Gastrocnemius medialis (tissue), 4 donors: ENCODE measurements around the gene OSTC. TPM values are rescaled to one million over a fixed set of nuclear protein-coding genes. Genes with fewer than 3 reads are reported as not detected.

Experiments
- ATAC-seq, 2 donors: fragments of 150-250 bp; one replicate each; pipeline ENCODE4 v1.9.1; 2016
- DNase-seq, 2 donors: peaks; one replicate each; pipeline ENCODE4 v3.0.0-alpha.2; 2019
- H3K27ac ChIP-seq, 4 donors: fragments of 200-600 bp; sonication (generic); 1 replicate in 1 of 4; 2 replicates in 3 of 4; pipeline ENCODE4 v1.5.1; 2016 to 2018; ENCODE audit warnings: mild to moderate bottlenecking in 2 of 4, moderate library complexity in 1 of 4
- H3K27me3 ChIP-seq, 3 donors: fragments of 200-600 bp; sonication (generic) in 2 of 3; 1 replicate in 1 of 3; 2 replicates in 2 of 3; pipeline versions ENCODE4 v1.5.1 to v1.6.0; 2016 to 2019; ENCODE audit warnings: mild to moderate bottlenecking in 1 of 3, moderate library complexity in 1 of 3
- H3K36me3 ChIP-seq, 2 donors: fragments of 200-600 bp; sonication (generic) in 1 of 2; one replicate each; pipeline ENCODE4 v1.5.1; 2017 to 2018
- H3K4me1 ChIP-seq, 2 donors: fragments of 200-600 bp; sonication (generic) in 1 of 2; one replicate each; pipeline ENCODE4 v1.5.1; 2016 to 2017; ENCODE audit warnings: mild to moderate bottlenecking in 2 of 2
- H3K4me3 ChIP-seq, 4 donors: fragments of 200-600 bp; sonication (generic) in 3 of 4; 1 replicate in 1 of 4; 2 replicates in 3 of 4; pipeline ENCODE4 v1.5.1; 2016 to 2019; ENCODE audit warnings: mild to moderate bottlenecking in 2 of 4
- H3K9me3 ChIP-seq, 3 donors: fragments of 200-600 bp; sonication (generic) in 2 of 3; 1 replicate in 1 of 3; 2 replicates in 2 of 3; pipeline ENCODE4 v1.5.1; 2016 to 2019
- POLR2A ChIP-seq, 2 donors: fragments of 450-650 bp; IDR thresholded peaks; one replicate each; pipeline ENCODE4 v1.6.1; 2017; ENCODE audit warnings: antibody characterized with exemption in 2 of 2, mild to moderate bottlenecking in 2 of 2, moderate library complexity in 2 of 2
- in situ Hi-C, 4 donors: fragments of 200-750 bp; cut with MboI; loops; one replicate each; pipeline versions ENCODE4 v1.15.0 to v1.8.0; 2017; ENCODE audit warnings: low sequenced_read_pairs in 4 of 4
- intact Hi-C: fragments of 100-400 bp; cut with DNase I; formaldehyde crosslinking; loops from one replicate; pipeline ENCODE4 v1.15.1; 2023; ENCODE audit warnings: low total_unique reads
- total RNA-seq, 4 donors: library from RNA; depleted of rRNA; stranded (reverse); fragments of >200 nt; gene quantifications; one replicate each; pipeline versions ENCODE4 v1.1.0 to v1.2.3, GENCODE V29; 2016
- TF ChIP-seq, protein P1 (sequence below), 5 experiments: fragments of 450-650 bp in 3 of 5; fragments of 200-600 bp in 2 of 5; sonication (generic) in 2 of 5; IDR thresholded peaks in 4 of 5; conservative IDR thresholded peaks in 1 of 5; 1 replicate in 4 of 5; 2 replicates in 1 of 5; pipeline ENCODE4 v1.5.1; 2016 to 2019; ENCODE audit warnings: antibody characterized with exemption in 5 of 5, mild to moderate bottlenecking in 3 of 5, moderate library complexity in 3 of 5

The OSTC gene
- total RNA-seq, 4 donors from 2014 or later: 15.5 to 25.0 (median 23.2) TPM

- peak overlapping the region; percentile 87 to 90 (median 88) for H3K27ac ChIP-seq
- H3K36me3 ChIP-seq: peaks cover 0 to 8% of the 10 kb centered on the region in 2 donors
- TF ChIP-seq POLR2A (IDR thresholded peaks at IDR 0.05): no peak
- TF ChIP-seq, protein P1, sequence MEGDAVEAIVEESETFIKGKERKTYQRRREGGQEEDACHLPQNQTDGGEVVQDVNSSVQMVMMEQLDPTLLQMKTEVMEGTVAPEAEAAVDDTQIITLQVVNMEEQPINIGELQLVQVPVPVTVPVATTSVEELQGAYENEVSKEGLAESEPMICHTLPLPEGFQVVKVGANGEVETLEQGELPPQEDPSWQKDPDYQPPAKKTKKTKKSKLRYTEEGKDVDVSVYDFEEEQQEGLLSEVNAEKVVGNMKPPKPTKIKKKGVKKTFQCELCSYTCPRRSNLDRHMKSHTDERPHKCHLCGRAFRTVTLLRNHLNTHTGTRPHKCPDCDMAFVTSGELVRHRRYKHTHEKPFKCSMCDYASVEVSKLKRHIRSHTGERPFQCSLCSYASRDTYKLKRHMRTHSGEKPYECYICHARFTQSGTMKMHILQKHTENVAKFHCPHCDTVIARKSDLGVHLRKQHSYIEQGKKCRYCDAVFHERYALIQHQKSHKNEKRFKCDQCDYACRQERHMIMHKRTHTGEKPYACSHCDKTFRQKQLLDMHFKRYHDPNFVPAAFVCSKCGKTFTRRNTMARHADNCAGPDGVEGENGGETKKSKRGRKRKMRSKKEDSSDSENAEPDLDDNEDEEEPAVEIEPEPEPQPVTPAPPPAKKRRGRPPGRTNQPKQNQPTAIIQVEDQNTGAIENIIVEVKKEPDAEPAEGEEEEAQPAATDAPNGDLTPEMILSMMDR (IDR thresholded peaks at IDR 0.05 in 4 of 5, conservative IDR thresholded peaks at IDR 0.05 in 1 of 5): no peak
- peak overlapping the region; percentile 73 to 95 (median 90) for H3K4me3 ChIP-seq
- DNase-seq (no peak), ATAC-seq (peak; percentile 1 to 3)
- peaks cover 14 to 21% of the 10 kb centered on the region in 2 donors for H3K4me1 ChIP-seq
- no peaks in the 10 kb centered on the region for H3K27me3 ChIP-seq
- in situ Hi-C loops (loop anchor here in 1 of 4 donors (25.0 kb wide), 1 partner anchor 886 kb away; no protein-coding TSS in a partner anchor), intact Hi-C loops (no loop called here)
- no peaks in the 10 kb centered on the region for H3K9me3 ChIP-seq
Measured at GRCh38 chr4:108651014-108651791, 804 bp downstream of the OSTC start.

DNA sequence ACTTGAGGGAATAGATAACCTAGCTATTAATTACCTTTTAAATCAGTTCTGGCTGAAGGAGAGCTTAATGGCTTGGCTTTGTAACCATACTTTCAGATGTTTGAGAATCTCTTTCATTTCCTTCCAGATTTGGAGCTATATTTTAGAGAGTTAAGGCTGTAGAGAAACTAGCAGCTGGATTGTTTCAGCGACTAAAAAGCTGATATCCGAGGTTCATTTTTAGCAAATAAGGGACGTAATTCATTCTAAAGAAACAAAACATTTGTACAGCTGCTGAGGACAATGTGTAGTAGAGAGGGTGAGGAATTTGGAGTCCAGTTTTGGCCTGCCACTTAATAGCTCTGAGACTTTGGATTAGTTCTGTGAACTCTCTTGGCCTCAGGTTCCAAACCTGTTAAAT, 12.2 kb downstream of the OSTC start:
- intact Hi-C loops: no loop called here
- H3K4me1 ChIP-seq: peaks cover 0 to 16% of the 10 kb centered on the region in 2 donors
- H3K36me3 ChIP-seq: peaks cover 0 to 39% of the 10 kb centered on the region in 2 donors
- TF ChIP-seq, protein P1 (IDR thresholded peaks at IDR 0.05 in 4 of 5, conservative IDR thresholded peaks at IDR 0.05 in 1 of 5): no peak
- TF ChIP-seq POLR2A (IDR thresholded peaks at IDR 0.05): no peak
- ATAC-seq (no peak), DNase-seq (no peak)
- H3K9me3 ChIP-seq: no peaks in the 10 kb centered on the region
- H3K4me3 ChIP-seq: no peak overlapping the region
- in situ Hi-C loops: loop anchor here in 1 of 4 donors (25.0 kb wide), 1 partner anchor 875 kb away; no protein-coding TSS in a partner anchor
- no peak overlapping the region for H3K27ac ChIP-seq
- H3K27me3 ChIP-seq: no peaks in the 10 kb centered on the region

DNA sequence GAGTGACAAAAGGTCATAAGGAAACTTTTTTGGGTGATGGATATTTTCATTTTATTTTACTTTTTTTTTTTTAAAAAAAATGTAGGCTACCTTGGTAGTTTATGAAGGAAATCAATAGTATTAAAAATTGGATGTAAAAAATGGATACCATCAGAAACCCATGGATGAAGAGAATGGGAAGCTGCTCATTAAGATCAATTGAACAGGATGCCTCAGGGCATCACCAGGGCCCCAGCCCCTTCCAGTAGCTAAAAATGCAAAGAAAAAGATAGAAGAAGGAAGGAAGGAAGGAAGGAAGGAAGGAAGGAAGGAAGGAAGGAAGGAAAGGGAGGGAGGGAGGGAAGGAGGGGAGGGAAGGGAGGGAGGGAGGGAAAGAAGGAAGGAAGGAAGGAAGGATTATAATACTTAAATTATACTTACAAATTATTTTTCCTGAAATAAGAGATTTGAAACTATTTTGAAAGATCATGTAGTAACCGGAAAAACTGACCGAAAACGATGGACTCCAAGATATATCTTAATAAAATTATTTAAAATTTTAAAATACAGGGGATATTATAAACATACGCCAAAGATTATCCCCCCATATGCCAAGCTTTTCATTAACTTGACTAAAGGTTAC, 24.1 kb downstream of the OSTC start:
- peaks cover 0 to 27% of the 10 kb centered on the region in 2 donors for H3K36me3 ChIP-seq
- no peaks in the 10 kb centered on the region for H3K4me1 ChIP-seq
- H3K27me3 ChIP-seq: no peaks in the 10 kb centered on the region
- in situ Hi-C loops (loop anchor here in 1 of 4 donors (25.0 kb wide), 1 partner anchor 863 kb away; no protein-coding TSS in a partner anchor), intact Hi-C loops (no loop called here)
- no peak overlapping the region for H3K27ac ChIP-seq
- TF ChIP-seq, protein P1 (IDR thresholded peaks at IDR 0.05 in 4 of 5, conservative IDR thresholded peaks at IDR 0.05 in 1 of 5): no peak
- TF ChIP-seq POLR2A (IDR thresholded peaks at IDR 0.05): no peak
- no peak overlapping the region for H3K4me3 ChIP-seq
- no peaks in the 10 kb centered on the region for H3K9me3 ChIP-seq
- DNase-seq: no peak
- ATAC-seq: no peak

- H3K36me3 ChIP-seq: peaks cover 0 to 14% of the 10 kb centered on the region in 2 donors
- DNase-seq: no peak
- no peaks in the 10 kb centered on the region for H3K27me3 ChIP-seq
- H3K4me3 ChIP-seq: no peak overlapping the region
- in situ Hi-C loops: loop anchor here in 1 of 4 donors (25.0 kb wide), 1 partner anchor 731 kb away; no protein-coding TSS in a partner anchor
- no peak for TF ChIP-seq POLR2A (IDR thresholded peaks at IDR 0.05)
- TF ChIP-seq, protein P1 (IDR thresholded peaks at IDR 0.05 in 4 of 5, conservative IDR thresholded peaks at IDR 0.05 in 1 of 5): no peak
- no peaks in the 10 kb centered on the region for H3K4me1 ChIP-seq
- no peak for ATAC-seq
- H3K27ac ChIP-seq: no peak overlapping the region
- no peaks in the 10 kb centered on the region for H3K9me3 ChIP-seq
- intact Hi-C loops: loop anchor here (5.0 kb wide), 1 partner anchor 726 kb away; no protein-coding TSS in a partner anchor
Measured at GRCh38 chr4:108681321-108681809, 31.0 kb downstream of the OSTC start.
